Measurements from ENCODE around the gene PROS1.

DNA sequence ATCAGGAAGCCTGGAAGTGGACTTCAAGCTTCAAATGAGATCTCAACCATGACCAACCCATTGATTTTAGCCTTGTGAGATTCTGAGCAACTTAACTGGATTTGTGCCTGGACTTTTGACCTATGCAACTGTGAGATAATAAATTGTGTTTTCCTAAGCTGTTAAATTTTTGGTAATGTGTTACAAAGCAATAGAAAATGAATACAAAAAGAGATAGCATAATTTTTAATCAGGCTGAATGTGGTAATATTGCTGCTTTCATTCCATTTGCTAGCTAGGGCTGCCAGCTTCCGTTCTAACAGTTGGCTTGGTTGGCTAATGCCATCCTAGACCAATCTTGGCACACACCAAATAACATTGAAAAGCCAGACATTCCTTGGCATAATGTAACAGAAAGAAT is 12.2 kb downstream of the PROS1 start:
- no peak for TF ChIP-seq FOXS1 (CRISPR knock-in tag; IDR thresholded peaks at IDR 0.05)
- TF ChIP-seq, protein P1, sequence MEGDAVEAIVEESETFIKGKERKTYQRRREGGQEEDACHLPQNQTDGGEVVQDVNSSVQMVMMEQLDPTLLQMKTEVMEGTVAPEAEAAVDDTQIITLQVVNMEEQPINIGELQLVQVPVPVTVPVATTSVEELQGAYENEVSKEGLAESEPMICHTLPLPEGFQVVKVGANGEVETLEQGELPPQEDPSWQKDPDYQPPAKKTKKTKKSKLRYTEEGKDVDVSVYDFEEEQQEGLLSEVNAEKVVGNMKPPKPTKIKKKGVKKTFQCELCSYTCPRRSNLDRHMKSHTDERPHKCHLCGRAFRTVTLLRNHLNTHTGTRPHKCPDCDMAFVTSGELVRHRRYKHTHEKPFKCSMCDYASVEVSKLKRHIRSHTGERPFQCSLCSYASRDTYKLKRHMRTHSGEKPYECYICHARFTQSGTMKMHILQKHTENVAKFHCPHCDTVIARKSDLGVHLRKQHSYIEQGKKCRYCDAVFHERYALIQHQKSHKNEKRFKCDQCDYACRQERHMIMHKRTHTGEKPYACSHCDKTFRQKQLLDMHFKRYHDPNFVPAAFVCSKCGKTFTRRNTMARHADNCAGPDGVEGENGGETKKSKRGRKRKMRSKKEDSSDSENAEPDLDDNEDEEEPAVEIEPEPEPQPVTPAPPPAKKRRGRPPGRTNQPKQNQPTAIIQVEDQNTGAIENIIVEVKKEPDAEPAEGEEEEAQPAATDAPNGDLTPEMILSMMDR (IDR thresholded peaks at IDR 0.05) = no peak
- no peak for TF ChIP-seq RCOR1 (IDR thresholded peaks at IDR 0.05; ENCODE audit: low read depth, low read length)
- TF ChIP-seq HDAC2 (IDR thresholded peaks at IDR 0.05) = no peak
- no peak for TF ChIP-seq CHD4 (IDR thresholded peaks at IDR 0.05; ENCODE audit: borderline replicate concordance)
- TF ChIP-seq, protein P2, sequence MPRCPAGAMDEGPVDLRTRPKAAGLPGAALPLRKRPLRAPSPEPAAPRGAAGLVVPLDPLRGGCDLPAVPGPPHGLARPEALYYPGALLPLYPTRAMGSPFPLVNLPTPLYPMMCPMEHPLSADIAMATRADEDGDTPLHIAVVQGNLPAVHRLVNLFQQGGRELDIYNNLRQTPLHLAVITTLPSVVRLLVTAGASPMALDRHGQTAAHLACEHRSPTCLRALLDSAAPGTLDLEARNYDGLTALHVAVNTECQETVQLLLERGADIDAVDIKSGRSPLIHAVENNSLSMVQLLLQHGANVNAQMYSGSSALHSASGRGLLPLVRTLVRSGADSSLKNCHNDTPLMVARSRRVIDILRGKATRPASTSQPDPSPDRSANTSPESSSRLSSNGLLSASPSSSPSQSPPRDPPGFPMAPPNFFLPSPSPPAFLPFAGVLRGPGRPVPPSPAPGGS (IDR thresholded peaks at IDR 0.05) = no peak
- TF ChIP-seq RFX5 (IDR thresholded peaks at IDR 0.05) = no peak
- TF ChIP-seq SMC3 (IDR thresholded peaks at IDR 0.05) = no peak
- TF ChIP-seq POLR2A (IDR thresholded peaks at IDR 0.05; ENCODE audit: low read length) = no peak
- no peak for TF ChIP-seq JUN (IDR thresholded peaks at IDR 0.05)
- TF ChIP-seq RAD21 (conservative IDR thresholded peaks at IDR 0.05 in 1 of 2, IDR thresholded peaks at IDR 0.05 in 1 of 2) = no peak
- TF ChIP-seq CEBPB (IDR thresholded peaks at IDR 0.05) = no peak
